GM19351 (cell line): ENCODE results near the gene MFNG.

ENCODE experiments used
- ATAC-seq: cut with Tn5 transposase; IDR thresholded peaks from one replicate; pipeline ENCODE4 v1.9.1; 2021; ENCODE audit warnings: mild to moderate bottlenecking, moderate library complexity; ENCODE audit not compliant: unreplicated experiment

MFNG gene

GRCh38 chr22:37514526-37515051 is 28.4 kb upstream of the MFNG start:
- no peak for ATAC-seq

- ATAC-seq, result no peak
These were observed 25.4 kb upstream of the MFNG start for GRCh38 chr22:37511395-37512104.

- ATAC-seq, result no peak
These were observed 23.9 kb upstream of the MFNG start for GRCh38 chr22:37510091-37510490.

- no peak for ATAC-seq
These were observed 23.1 kb upstream of the MFNG start for GRCh38 chr22:37509059-37509860.

GRCh38 chr22:37508431-37508992 is 22.3 kb upstream of the MFNG start:
- ATAC-seq, result no peak

GRCh38 chr22:37507731-37508130 is 21.5 kb upstream of the MFNG start:
- ATAC-seq, result no peak

- no peak for ATAC-seq
These were observed 19.8 kb upstream of the MFNG start for GRCh38 chr22:37505989-37506388.

- ATAC-seq, result no peak
These were observed 19.4 kb upstream of the MFNG start for GRCh38 chr22:37505565-37505964.

- ATAC-seq, result no peak
These were observed 18.8 kb upstream of the MFNG start for GRCh38 chr22:37504964-37505363.

GRCh38 chr22:37503850-37504249 is 17.7 kb upstream of the MFNG start:
- ATAC-seq, result no peak

- no peak for ATAC-seq
These were observed 17.0 kb upstream of the MFNG start for GRCh38 chr22:37503183-37503683.

GRCh38 chr22:37502342-37503182 is 16.4 kb upstream of the MFNG start:
- no peak for ATAC-seq

- ATAC-seq, result no peak
These were observed 15.6 kb upstream of the MFNG start for GRCh38 chr22:37501610-37502341.

- ATAC-seq, result no peak
These were observed 14.8 kb upstream of the MFNG start for GRCh38 chr22:37500745-37501609.

GRCh38 chr22:37499789-37500540 is 13.8 kb upstream of the MFNG start:
- ATAC-seq, result no peak

GRCh38 chr22:37499027-37499707 is 13.0 kb upstream of the MFNG start:
- ATAC-seq, result no peak

GRCh38 chr22:37498289-37498909 is 12.2 kb upstream of the MFNG start:
- no peak for ATAC-seq
